ENCODE measurements around the gene SUCNR1. TPM values are rescaled to one million over a fixed set of nuclear protein-coding genes. Genes with fewer than 3 reads are reported as not detected.

The SUCNR1 gene, protein sequence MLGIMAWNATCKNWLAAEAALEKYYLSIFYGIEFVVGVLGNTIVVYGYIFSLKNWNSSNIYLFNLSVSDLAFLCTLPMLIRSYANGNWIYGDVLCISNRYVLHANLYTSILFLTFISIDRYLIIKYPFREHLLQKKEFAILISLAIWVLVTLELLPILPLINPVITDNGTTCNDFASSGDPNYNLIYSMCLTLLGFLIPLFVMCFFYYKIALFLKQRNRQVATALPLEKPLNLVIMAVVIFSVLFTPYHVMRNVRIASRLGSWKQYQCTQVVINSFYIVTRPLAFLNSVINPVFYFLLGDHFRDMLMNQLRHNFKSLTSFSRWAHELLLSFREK
- not detected in 2 replicates for total RNA-seq

GRCh38 chr3:151873398-151873797, at the start of gene SUCNR1:
Gene SUCNR1, plus strand, starts transcription at chr3:151873643. Its CDS starts 6,250 bp downstream, at chr3:151879893.

Other genes starting within 250 kb of the SUCNR1 start
- gene AADACL2, start 139.7 kb upstream of the SUCNR1 start, total RNA-seq = not detected in 2 replicates
- not detected in 2 replicates for gene AADAC, start 59.5 kb upstream of the SUCNR1 start, total RNA-seq